Endothelial cell of umbilical vein (primary cell): Measurements from ENCODE around the gene TAGLN. TPM values are rescaled to one million over a fixed set of nuclear protein-coding genes. Genes with fewer than 3 reads are reported as not detected.

Experiments
- BruUV-seq: library from RNA; stranded (reverse); fragments of 400-500 nt; replicated peaks from 2 replicates; lab custom pipeline; 2021; lab: Mats Ljungman, UMichigan
- CTCF ChIA-PET: fragments of 300-600, 350-600 bp; sonication (Branson Sonifier 250); formaldehyde crosslinking; loops from one replicate; lab custom pipeline; 2021; ENCODE audit warnings: antibody characterized with exemption, inconsistent platforms; lab: Charles Lee
- POLR2A ChIA-PET: fragments of 300-600, 350-600 bp; sonication (Branson Sonifier 250); formaldehyde crosslinking; loops from one replicate; lab custom pipeline; 2021; ENCODE audit warnings: antibody characterized with exemption, inconsistent platforms; lab: Charles Lee
- DNase-seq: peaks from one replicate; pipeline ENCODE4 v3.0.0-alpha.2; 2011; ENCODE audit warnings: low read depth, low spot score
- FAIRE-seq: peaks from 2 replicates; lab custom pipeline; 2011; peaks lifted over from hg19 to GRCh38; lab: Jason Lieb, UNC
- H2AFZ ChIP-seq: 2 replicates; pipeline ENCODE4 v1.6.0; 2012; ENCODE audit warnings: low read depth, low read length, control low read depth, inconsistent platforms
- H3K27ac ChIP-seq: 2 replicates; pipeline ENCODE4 v1.5.1; 2011; ENCODE audit warnings: low read depth, mild to moderate bottlenecking, control low read depth, low read length, moderate library complexity; ENCODE audit not compliant: insufficient read depth
- H3K27me3 ChIP-seq, 2 experiments: 2 replicates each; pipeline versions ENCODE4 v1.6.0 to v1.6.1; 2011; ENCODE audit warnings: low read length in 2 of 2, mixed read lengths in 1 of 2; ENCODE audit not compliant: control insufficient read depth in 2 of 2, insufficient read depth in 2 of 2
- H3K36me3 ChIP-seq, 2 experiments: 2 replicates in 1 of 2; 3 replicates in 1 of 2; pipeline ENCODE4 v1.5.1; 2011; ENCODE audit warnings: low read length in 2 of 2, mild to moderate bottlenecking in 1 of 2, moderate library complexity in 1 of 2; ENCODE audit not compliant: control insufficient read depth in 2 of 2, insufficient read depth in 2 of 2; ENCODE audit errors: extremely low read depth in 1 of 2
- H3K4me1 ChIP-seq: 3 replicates; pipeline ENCODE4 v1.5.1; 2011; ENCODE audit warnings: mild to moderate bottlenecking, low read length; ENCODE audit not compliant: control insufficient read depth, insufficient read depth; ENCODE audit errors: extremely low read depth
- H3K4me2 ChIP-seq: 2 replicates; pipeline ENCODE4 v1.6.1; 2011; ENCODE audit warnings: low read length, control low read depth, mixed read lengths; ENCODE audit not compliant: insufficient read depth
- H3K4me3 ChIP-seq, 3 experiments: fragments of 200-600 bp in 1 of 3; sonication (generic), shearing (Covaris generic) in 1 of 3; replicated peaks in 1 of 3; 2 replicates each; pipeline ENCODE4 v1.5.1; 2011 to 2016; ENCODE audit warnings: control low read depth in 3 of 3, low read length in 3 of 3, mild to moderate bottlenecking in 2 of 3, inconsistent platforms in 1 of 3, low read depth in 1 of 3, moderate library complexity in 1 of 3; ENCODE audit not compliant: insufficient read depth in 1 of 3
- H3K79me2 ChIP-seq: 2 replicates; pipeline ENCODE4 v1.6.0; 2012; ENCODE audit warnings: low read length, inconsistent platforms; ENCODE audit not compliant: control insufficient read depth, insufficient read depth
- H3K9ac ChIP-seq: replicated peaks from 2 replicates; pipeline ENCODE3; 2011; ENCODE audit warnings: low read length, control low read depth; ENCODE audit not compliant: insufficient read depth; ENCODE audit errors: extremely low read depth
- H3K9me1 ChIP-seq: replicated peaks from 3 replicates; pipeline ENCODE4 v1.6.0; 2011; ENCODE audit warnings: mild to moderate bottlenecking, low read length; ENCODE audit not compliant: control insufficient read depth, insufficient read depth; ENCODE audit errors: extremely low read depth
- H3K9me3 ChIP-seq: replicated peaks from 2 replicates; pipeline ENCODE4 v1.5.1; 2012; ENCODE audit warnings: low read length, inconsistent platforms; ENCODE audit not compliant: control insufficient read depth, insufficient read depth
- H4K20me1 ChIP-seq: replicated peaks from 2 replicates; pipeline ENCODE3; 2011; ENCODE audit warnings: mild to moderate bottlenecking, low read length; ENCODE audit not compliant: control insufficient read depth, insufficient read depth; ENCODE audit errors: extremely low read depth
- CTCF ChIP-seq, 2 donors: IDR thresholded peaks; 1 replicate in 1 of 2; 2 replicates in 1 of 2; pipeline ENCODE4 v1.5.1; 2011; ENCODE audit warnings: low read length in 2 of 2, mild to moderate bottlenecking in 2 of 2, moderate library complexity in 2 of 2, control low read depth in 1 of 2, inconsistent platforms in 1 of 2, low read depth in 1 of 2; ENCODE audit not compliant: insufficient read depth in 1 of 2; ENCODE audit errors: extremely low read depth in 1 of 2
- EZH2 ChIP-seq: IDR thresholded peaks from 2 replicates; pipeline ENCODE4 v1.6.1; 2012; ENCODE audit warnings: borderline replicate concordance, low read depth, mild to moderate bottlenecking, moderate library complexity, low read length, inconsistent platforms; ENCODE audit not compliant: severe bottlenecking
- FOS ChIP-seq: IDR thresholded peaks from 2 replicates; pipeline ENCODE4 v1.6.1; 2011; ENCODE audit warnings: mild to moderate bottlenecking, low read length, moderate library complexity, borderline replicate concordance; ENCODE audit not compliant: insufficient read depth
- GATA2 ChIP-seq: IDR thresholded peaks from 2 replicates; pipeline ENCODE4 v1.7.0; 2011; ENCODE audit warnings: low read depth, mild to moderate bottlenecking, moderate library complexity, mixed read lengths, low read length; ENCODE audit not compliant: insufficient read length, insufficient read depth
- JUN ChIP-seq: IDR thresholded peaks from 2 replicates; pipeline ENCODE4 v1.6.1; 2011; ENCODE audit warnings: borderline replicate concordance, low read depth; ENCODE audit not compliant: insufficient read length, insufficient read depth
- MAX ChIP-seq: IDR thresholded peaks from 2 replicates; pipeline ENCODE4 v1.6.1; 2011; ENCODE audit not compliant: insufficient read depth, insufficient read length
- MYC ChIP-seq: IDR thresholded peaks from one replicate; pipeline ENCODE4 v1.6.1; 2011; ENCODE audit warnings: mild to moderate bottlenecking, low read depth, low read length
- POLR2A ChIP-seq: IDR thresholded peaks from 2 replicates; pipeline ENCODE4 v1.6.1; 2012; ENCODE audit warnings: low read depth, mild to moderate bottlenecking, control low read depth, low read length
- POLR2AphosphoS5 ChIP-seq: IDR thresholded peaks from 2 replicates; pipeline ENCODE4 v1.6.1; 2012; ENCODE audit warnings: low read depth, mild to moderate bottlenecking, control low read depth, low read length, moderate library complexity; ENCODE audit not compliant: insufficient read depth
- dilution Hi-C: fragments of 300-500 bp; cut with MboI; formaldehyde crosslinking; loops from one replicate; pipeline ENCODE4 v1.15.0; 2019; ENCODE audit warnings: low sequenced_read_pairs; ENCODE audit not compliant: extremely low pct_ligation_motif_present
- intact Hi-C: fragments of 100-400 bp; cut with micrococcal nuclease; formaldehyde crosslinking; loops from one replicate; pipeline ENCODE4 v1.10.0; 2022
- polyA plus RNA-seq, 4 experiments: library from polyadenylated mRNA; depleted of rRNA in 3 of 4; stranded (reverse) in 3 of 4; unstranded in 1 of 4; fragments of >200 nt; gene quantifications; 2 replicates each; pipeline versions ENCODE4 v1.2.1 to v1.2.3, GENCODE V29; 2011 to 2012; ENCODE audit warnings: missing spikeins in 1 of 4
- total RNA-seq: library from RNA; stranded (reverse); gene quantifications from 2 replicates; pipeline ENCODE4 v1.2.3, GENCODE V29; 2021

Gene TAGLN
- total and polyA plus RNA-seq, 2 donors (not counting 3 experiments of a cell fraction or from before 2014, with no cell fraction given): 20.8 to 113 TPM

- Histone ChIP-seq H3K9ac (no peak overlapping the region), H2AFZ (no peak overlapping the region), H3K4me1 (no peaks in the 10 kb centered on the region), H3K36me3 (peaks cover 6 to 9% of the 10 kb centered on the region in 2 experiments), H3K9me3 (no peaks in the 10 kb centered on the region), H3K9me1 (no peaks in the 10 kb centered on the region), H3K27me3 (no peaks in the 10 kb centered on the region), H3K4me2 (no peak overlapping the region), H3K4me3 (no peak overlapping the region), H4K20me1 (peaks cover 10% of the 10 kb centered on the region), H3K27ac (no peak overlapping the region), H3K79me2 (peaks cover 93% of the 10 kb centered on the region)
- BruUV-seq: no TSS peak
- TF ChIP-seq POLR2AphosphoS5 (no peak), MYC (no peak), JUN (no peak), FOS (no peak), EZH2 (no peak), GATA2 (no peak), MAX (no peak), POLR2A (no peak), CTCF (IDR thresholded peaks at IDR 0.05; ENCODE audit: extremely low read depth in 1 of 2, insufficient read depth in 1 of 2, low read depth in 1 of 2, low read length in 2 of 2) (no peak)
- dilution Hi-C loops (no loop called here), intact Hi-C loops (no loop called here)
- CTCF ChIA-PET: no interaction called here
- DNase-seq (no peak), FAIRE-seq (no peak)
- POLR2A ChIA-PET: no interaction called here
Measured at GRCh38 chr11:117154468-117154867, 44.7 kb upstream of the TAGLN start.
